GM13976 (cell line): ENCODE data around the gene RAC2.

Source experiments
- DNase-seq: peaks from one replicate; pipeline ENCODE4 v3.0.0; 2012; ENCODE audit warnings: low spot score
- in situ Hi-C: fragments of 300-500 bp; cut with MboI; formaldehyde crosslinking; loops from one replicate; pipeline ENCODE4 v1.12.0; 2022; ENCODE audit warnings: low sequenced_read_pairs, mixed read lengths, inconsistent platforms; ENCODE audit not compliant: unreplicated experiment
- TF ChIP-seq, protein P1 (sequence below): IDR thresholded peaks from 2 replicates; pipeline ENCODE4 v1.5.1; 2012; ENCODE audit warnings: borderline replicate concordance, mild to moderate bottlenecking; ENCODE audit not compliant: insufficient read depth; ENCODE audit errors: extremely low read depth, missing control alignments, control extremely low read depth

Gene RAC2

DNA sequence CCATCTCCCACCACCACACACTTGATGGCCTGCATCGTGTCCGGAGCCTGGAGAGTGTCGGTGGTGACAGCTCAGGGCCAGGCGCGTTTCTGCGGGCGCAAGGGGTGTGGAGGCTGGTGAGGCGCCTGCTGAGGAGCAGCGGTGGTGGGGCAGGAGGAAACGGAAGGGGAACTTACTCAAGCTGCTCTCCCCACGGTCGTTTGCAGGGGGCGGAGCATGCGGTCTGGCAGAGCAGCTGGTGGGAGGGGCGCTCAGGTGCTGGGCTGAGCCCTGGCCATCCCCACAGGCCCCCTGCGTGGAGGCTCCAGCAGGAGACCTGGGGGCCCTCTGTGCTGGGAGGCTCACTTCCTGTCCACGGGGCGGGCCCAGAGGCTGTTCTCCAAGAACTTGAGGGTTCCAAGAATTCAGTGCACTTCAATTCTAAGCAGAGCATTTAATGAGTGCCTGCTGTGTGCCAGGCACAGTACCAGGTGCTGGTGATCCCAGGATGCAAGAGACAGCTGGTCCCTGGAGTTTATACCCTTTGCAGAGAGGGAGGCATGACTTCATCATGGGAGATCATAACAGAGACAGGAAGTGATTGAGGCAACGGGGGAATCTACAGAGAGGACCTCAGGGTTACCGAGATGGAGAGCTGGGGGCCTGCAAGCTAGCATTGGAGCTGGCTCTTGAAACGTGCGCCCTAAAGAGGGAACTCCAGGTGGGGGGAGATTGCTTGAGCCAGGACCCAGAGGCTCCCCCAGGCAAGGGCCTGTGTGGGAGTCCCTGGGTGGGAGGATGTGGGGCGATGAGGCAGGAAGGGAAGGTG lies at the start of gene RAC2:
TSS of gene RAC2 (minus strand) at position 156 of the 808 bp plus-strand sequence. CDS start at position 35, 121 bp downstream.
- TF ChIP-seq, protein P1, sequence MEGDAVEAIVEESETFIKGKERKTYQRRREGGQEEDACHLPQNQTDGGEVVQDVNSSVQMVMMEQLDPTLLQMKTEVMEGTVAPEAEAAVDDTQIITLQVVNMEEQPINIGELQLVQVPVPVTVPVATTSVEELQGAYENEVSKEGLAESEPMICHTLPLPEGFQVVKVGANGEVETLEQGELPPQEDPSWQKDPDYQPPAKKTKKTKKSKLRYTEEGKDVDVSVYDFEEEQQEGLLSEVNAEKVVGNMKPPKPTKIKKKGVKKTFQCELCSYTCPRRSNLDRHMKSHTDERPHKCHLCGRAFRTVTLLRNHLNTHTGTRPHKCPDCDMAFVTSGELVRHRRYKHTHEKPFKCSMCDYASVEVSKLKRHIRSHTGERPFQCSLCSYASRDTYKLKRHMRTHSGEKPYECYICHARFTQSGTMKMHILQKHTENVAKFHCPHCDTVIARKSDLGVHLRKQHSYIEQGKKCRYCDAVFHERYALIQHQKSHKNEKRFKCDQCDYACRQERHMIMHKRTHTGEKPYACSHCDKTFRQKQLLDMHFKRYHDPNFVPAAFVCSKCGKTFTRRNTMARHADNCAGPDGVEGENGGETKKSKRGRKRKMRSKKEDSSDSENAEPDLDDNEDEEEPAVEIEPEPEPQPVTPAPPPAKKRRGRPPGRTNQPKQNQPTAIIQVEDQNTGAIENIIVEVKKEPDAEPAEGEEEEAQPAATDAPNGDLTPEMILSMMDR, result no peak
- peak; percentile 89 for DNase-seq
- in situ Hi-C loops, result no loop called here

DNA sequence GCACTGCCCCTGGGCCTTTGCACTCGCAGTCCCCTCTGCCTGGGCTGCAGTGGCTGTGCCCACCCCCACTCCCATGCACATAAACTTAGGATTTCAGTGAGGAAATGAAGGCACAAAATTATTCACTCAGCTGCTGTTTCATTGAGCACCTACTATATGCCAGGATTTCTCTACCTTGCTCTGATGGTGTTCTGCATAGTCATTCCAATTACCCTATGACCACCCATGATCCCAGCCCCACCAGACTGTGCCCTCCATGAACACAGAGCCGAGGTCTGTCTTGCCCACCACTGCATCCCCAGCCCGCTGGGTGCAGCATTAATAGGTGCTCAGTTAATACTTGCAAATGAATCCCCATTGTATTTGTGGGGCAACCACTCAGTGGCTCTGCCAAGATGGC lies 49.1 kb upstream of the RAC2 start:
- in situ Hi-C loops, result no loop called here
- no peak for DNase-seq
- TF ChIP-seq, protein P1, result no peak

DNA sequence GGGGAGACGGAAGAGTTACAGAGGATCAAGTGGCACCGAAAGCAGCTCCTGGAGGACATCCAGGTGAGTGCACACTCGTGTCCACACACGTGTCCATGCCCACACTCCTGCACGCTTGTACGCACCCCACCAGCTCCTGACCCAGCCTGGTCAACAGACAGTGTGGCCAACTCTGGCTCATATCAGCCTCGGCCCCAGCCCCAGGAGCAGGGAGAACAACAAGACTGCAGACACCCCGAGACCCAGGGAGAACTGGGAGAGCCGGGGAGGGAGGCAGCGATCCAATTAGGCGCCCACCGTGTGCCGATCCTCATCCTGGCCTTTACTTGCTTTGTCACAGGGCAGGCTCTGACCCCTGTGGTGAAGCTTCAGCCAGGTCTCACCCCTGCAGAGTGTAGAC lies 48.6 kb upstream of the RAC2 start:
- no peak for DNase-seq
- in situ Hi-C loops, result no loop called here
- TF ChIP-seq, protein P1, result no peak

DNA sequence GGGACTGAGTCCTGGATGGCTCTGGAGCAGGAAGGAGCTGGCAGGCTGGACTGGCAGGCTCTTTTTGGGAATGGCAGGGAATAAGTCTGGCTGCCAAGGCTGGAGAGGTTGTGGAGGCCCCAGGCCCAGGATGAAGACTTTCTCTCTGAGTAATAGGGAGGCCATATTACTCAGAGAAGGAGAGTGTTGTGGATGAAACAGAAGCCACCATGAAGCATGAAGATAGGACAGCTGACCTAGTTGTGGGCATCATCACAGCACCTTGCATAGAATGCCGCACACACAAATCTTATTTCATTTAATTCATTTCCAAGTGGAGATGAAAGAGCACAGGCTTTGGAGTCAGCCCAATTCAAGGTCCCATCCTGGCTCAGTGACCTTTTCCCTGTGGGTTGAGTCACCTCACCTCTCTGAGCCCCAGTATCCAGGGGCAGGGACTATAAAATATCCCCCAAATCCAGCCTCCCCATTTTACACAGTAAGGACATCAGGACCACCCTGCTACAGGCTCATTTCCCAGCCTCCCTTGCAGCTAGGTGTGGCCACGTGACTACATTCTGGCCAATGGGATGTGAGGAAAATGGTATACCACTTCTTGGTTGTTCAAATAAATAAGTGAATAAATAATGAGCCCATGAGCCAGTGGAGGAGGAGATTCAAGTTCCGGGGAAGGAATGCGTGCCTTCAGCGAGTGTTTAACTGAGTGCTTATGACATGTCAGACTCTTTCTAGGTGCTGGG lies 47.7 kb upstream of the RAC2 start:
- TF ChIP-seq, protein P1, result no peak
- in situ Hi-C loops, result no loop called here
- no peak for DNase-seq

DNA sequence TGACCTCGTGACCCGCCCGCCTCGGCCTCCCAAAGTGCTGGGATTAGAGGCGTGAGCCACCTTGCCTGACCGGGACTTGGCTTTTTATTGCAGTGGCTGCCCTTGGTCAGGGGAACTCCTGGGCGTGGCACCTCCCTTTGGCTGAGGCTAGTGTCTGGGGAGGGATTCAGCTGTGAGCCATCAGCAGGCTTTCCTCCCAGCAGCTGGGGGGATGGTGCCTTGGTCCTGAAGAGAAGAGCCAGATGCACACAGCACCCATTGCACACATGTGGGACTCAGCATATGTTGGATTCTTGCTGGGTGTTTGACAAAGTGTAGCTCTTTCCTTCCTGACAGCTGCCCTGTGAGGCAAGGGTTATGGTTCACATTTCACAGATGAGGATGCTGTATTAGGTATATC lies 46.7 kb upstream of the RAC2 start:
- no peak for DNase-seq
- TF ChIP-seq, protein P1, result no peak
- in situ Hi-C loops, result no loop called here

DNA sequence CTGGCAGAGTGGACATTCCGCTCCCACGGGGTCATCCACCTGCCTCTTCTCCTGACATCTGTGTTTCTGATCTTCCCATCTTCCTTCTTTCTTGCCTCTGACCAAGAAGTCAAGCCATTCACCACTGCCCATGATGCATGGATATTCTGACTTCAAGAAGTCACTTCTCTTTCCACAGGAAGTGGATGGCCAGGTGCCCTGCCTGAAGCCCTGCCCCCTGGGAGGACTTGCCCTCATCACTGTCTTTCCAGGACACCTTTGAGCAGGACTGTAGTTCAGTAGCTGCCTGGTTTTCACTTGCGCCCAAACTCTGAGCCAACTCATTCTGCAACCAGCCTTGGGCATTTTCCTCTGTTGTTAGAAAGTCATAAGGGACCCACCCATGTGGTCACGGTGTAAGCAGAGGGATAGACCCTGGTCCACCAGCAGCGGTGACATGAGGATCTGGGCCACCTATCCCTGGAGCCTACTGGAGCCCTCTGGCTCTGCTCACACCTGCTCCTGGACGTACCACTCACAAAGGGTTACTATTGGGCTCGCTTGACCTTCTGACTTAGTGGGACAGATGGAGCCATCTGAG lies 45.2 kb upstream of the RAC2 start:
- in situ Hi-C loops, result no loop called here

More for the DNA sequence above, 45.2 kb upstream of the RAC2 start:
- TF ChIP-seq, protein P1, result no peak
- DNase-seq, result no peak
